ENCODE results near the gene SOWAHD. TPM values are rescaled to one million over a fixed set of nuclear protein-coding genes. Genes with fewer than 3 reads are reported as not detected.
A peak's percentile ranks its signal among the peaks of the same experiment; 100 is the strongest.

SOWAHD gene
- total and polyA plus RNA-seq, 7 donors = 0.03 TPM; not detected in 5

DNA sequence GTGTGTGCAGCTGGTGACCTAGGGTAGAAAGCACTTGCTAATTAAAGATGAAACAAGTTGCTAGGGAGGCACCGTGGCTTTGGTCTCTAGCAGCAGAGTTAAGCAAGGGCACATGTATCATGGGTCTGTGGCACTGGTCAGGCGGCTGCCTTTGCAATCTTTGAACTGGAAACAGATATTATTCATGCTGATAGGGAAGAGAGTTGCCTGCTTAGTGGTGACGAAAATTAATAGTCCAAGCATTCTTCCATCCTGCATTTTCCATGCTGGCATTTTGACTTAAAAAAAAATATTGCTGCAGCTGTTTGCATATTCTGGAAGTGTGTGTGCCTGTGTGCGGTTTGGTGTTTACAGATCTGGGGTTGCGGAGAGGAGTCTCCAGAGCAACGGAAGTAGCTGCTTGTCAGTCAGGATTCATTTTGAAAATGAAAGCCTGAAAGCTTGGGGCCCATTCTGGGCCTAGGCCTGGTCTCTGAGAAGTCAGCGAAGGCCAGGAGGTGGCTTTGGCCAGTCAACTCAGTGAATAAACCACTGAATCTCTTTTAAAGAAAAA, 2.3 kb upstream of the SOWAHD start:
- ATAC-seq = no peak
- Histone ChIP-seq H3K27ac (no peak overlapping the region), H3K36me3 (ENCODE audit: insufficient read depth in 1 of 2, low read depth in 1 of 2) (no peaks in the 10 kb centered on the region), H3K27me3 (ENCODE audit: insufficient read depth in 3 of 3, low read length in 2 of 3) (peaks cover 0 to 26% (median 7%) of the 10 kb centered on the region in 3 donors), H3K9me3 (no peaks in the 10 kb centered on the region), H3K4me1 (no peaks in the 10 kb centered on the region), H3K4me3 (no peak overlapping the region)
- WGBS, 3 donors = 55 to 60% (median 58%) methylated on average over 7 of the region's 7 CpGs
- DNase-seq = no peak
- TF ChIP-seq, protein P1, sequence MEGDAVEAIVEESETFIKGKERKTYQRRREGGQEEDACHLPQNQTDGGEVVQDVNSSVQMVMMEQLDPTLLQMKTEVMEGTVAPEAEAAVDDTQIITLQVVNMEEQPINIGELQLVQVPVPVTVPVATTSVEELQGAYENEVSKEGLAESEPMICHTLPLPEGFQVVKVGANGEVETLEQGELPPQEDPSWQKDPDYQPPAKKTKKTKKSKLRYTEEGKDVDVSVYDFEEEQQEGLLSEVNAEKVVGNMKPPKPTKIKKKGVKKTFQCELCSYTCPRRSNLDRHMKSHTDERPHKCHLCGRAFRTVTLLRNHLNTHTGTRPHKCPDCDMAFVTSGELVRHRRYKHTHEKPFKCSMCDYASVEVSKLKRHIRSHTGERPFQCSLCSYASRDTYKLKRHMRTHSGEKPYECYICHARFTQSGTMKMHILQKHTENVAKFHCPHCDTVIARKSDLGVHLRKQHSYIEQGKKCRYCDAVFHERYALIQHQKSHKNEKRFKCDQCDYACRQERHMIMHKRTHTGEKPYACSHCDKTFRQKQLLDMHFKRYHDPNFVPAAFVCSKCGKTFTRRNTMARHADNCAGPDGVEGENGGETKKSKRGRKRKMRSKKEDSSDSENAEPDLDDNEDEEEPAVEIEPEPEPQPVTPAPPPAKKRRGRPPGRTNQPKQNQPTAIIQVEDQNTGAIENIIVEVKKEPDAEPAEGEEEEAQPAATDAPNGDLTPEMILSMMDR (IDR thresholded peaks at IDR 0.05) = no peak
- intact Hi-C loops (cut with DNase I) = loop anchor here in 1 of 2 donors (10.0 kb wide), 1 partner anchor 241 kb away; no protein-coding TSS in a partner anchor

DNA sequence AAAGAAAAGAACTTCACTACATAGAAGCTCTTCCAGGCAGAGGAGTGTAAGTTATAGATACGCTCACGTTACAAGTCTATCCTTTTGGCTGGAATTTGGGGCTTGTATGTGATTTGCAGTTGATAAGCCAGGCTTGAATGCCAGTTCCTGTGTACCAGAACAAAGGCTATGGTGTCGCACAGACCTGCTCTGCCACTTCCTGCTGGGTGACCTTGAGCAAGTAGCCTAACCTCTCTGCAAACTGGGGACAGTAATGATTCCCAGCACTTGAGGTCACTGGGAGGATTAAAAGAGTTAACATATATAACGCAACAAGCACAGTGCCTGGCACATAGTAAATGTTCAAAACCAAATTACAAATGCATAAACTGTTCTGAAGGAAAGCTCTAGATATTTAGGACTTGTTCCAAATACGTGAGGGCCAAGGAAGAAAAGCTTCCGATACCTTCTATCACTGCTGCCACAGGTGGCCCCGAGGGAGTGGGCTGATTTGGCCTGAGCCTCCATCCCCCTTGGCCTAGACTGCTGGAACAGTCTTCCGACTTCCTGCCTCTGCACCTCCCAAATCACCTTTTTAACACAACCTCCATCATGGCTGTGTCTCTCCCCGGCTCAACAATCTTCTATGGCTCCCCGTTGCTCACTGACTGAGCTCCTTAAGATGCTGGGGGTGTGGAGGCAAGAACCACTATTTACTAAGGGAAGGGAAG, 1.3 kb upstream of the SOWAHD start:
- intact Hi-C loops (cut with DNase I) = loop anchor here in 1 of 2 donors (10.0 kb wide), 1 partner anchor 242 kb away; no protein-coding TSS in a partner anchor
- 74 to 90% (median 90%) methylated on average over 10 of the region's 10 CpGs for WGBS, 3 donors
- DNase-seq (no peak), ATAC-seq (no peak)
- no peak overlapping the region for H3K4me3 ChIP-seq
- peaks cover 0 to 26% (median 7%) of the 10 kb centered on the region in 3 donors for H3K27me3 ChIP-seq (ENCODE audit: insufficient read depth in 3 of 3, low read length in 2 of 3)
- TF ChIP-seq, protein P1 (IDR thresholded peaks at IDR 0.05) = no peak
- H3K36me3 ChIP-seq (ENCODE audit: insufficient read depth in 1 of 2, low read depth in 1 of 2) = no peaks in the 10 kb centered on the region
- no peaks in the 10 kb centered on the region for H3K9me3 ChIP-seq
- H3K4me1 ChIP-seq = no peaks in the 10 kb centered on the region
- no peak overlapping the region for H3K27ac ChIP-seq

DNA sequence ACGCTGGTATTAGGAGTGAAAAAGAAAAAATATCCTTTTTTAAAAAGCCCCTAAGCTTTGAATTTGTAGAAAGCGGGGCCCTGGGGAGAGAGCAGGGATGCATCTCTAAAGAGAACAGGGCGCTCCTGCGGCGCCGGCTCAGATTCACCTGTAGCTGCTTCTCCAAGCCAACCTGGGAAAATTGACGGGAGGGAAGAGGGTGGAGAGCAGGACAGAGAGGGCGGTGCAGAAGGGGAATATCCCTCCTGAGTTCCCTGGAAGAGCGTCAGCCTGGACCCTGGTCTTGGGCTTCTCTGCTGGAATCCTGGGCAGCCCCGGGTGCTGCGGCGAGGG, 776 bp upstream of the SOWAHD start:
- no peak overlapping the region for H3K27ac ChIP-seq
- TF ChIP-seq, protein P1 (IDR thresholded peaks at IDR 0.05) = no peak
- no peak for ATAC-seq
- DNase-seq = no peak
- H3K4me1 ChIP-seq = no peaks in the 10 kb centered on the region
- intact Hi-C loops (cut with DNase I) = loop anchor here in 1 of 2 donors (10.0 kb wide), 1 partner anchor 243 kb away; no protein-coding TSS in a partner anchor
- H3K36me3 ChIP-seq (ENCODE audit: insufficient read depth in 1 of 2, low read depth in 1 of 2) = no peaks in the 10 kb centered on the region
- peaks cover 0 to 26% (median 7%) of the 10 kb centered on the region in 3 donors for H3K27me3 ChIP-seq (ENCODE audit: insufficient read depth in 3 of 3, low read length in 2 of 3)
- no peaks in the 10 kb centered on the region for H3K9me3 ChIP-seq
- 61 to 72% (median 68%) methylated on average over 11 to 12 of the region's 12 CpGs for WGBS, 3 donors
- peak overlapping the region; percentile 61 for H3K4me3 ChIP-seq

DNA sequence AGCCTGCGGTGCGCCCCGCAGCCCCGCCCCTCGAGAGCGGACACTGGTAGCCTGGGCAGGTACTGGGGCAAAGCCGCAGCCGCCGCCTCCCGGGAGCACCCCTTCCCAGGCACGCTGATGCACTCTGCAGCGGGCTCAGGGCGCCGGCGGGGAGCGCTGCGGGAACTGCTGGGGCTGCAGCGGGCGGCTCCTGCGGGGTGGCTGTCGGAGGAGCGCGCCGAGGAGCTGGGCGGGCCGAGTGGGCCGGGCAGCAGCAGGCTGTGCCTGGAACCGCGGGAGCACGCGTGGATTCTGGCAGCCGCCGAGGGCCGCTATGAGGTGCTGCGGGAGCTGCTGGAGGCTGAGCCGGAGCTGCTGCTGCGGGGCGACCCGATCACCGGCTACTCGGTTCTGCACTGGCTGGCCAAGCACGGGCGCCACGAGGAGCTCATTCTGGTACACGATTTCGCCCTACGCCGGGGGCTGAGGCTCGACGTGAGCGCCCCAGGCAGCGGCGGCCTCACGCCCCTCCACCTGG, 401 bp downstream of the SOWAHD start:
- ATAC-seq (peak; percentile 19 to 56 (median 38)), DNase-seq (peak; percentile 17 to 58)
- WGBS, 3 donors = 0 to 19% (median 1%) methylated on average over 6 to 51 of the region's 54 CpGs
- intact Hi-C loops (cut with DNase I) = loop anchor here in 1 of 2 donors (10.0 kb wide), 1 partner anchor 244 kb away; no protein-coding TSS in a partner anchor
- Histone ChIP-seq H3K4me3 (peak overlapping the region; percentile 61), H3K9me3 (no peaks in the 10 kb centered on the region), H3K36me3 (ENCODE audit: insufficient read depth in 1 of 2, low read depth in 1 of 2) (no peaks in the 10 kb centered on the region), H3K27ac (no peak overlapping the region), H3K4me1 (no peaks in the 10 kb centered on the region), H3K27me3 (ENCODE audit: insufficient read depth in 3 of 3, low read length in 2 of 3) (peaks cover 0 to 26% (median 7%) of the 10 kb centered on the region in 3 donors)
- TF ChIP-seq, protein P1 (IDR thresholded peaks at IDR 0.05) = no peak
